Right lobe of liver (tissue), 4 donors: ENCODE data around the gene FBLN1.

Source experiments
- POLR2A ChIP-seq: fragments of 450-650 bp; IDR thresholded peaks from one replicate; pipeline ENCODE4 v1.6.1; 2017; ENCODE audit warnings: antibody characterized with exemption, mild to moderate bottlenecking
- TF ChIP-seq, protein P1 (sequence below), 4 donors: fragments of 200-600 bp in 3 of 4; fragments of 450-650 bp in 1 of 4; IDR thresholded peaks; one replicate each; pipeline versions ENCODE4 v1.5.1 to v1.8.0; 2016 to 2022; ENCODE audit warnings: antibody characterized with exemption in 4 of 4, mild to moderate bottlenecking in 2 of 4
- donor health status: DM: no; HTN: no; CAD: no.
- donor health status: DM: no; HTN: no; CAD: no.
- donor health status: DM: no; HTN: yes; CAD: no.

DNA sequence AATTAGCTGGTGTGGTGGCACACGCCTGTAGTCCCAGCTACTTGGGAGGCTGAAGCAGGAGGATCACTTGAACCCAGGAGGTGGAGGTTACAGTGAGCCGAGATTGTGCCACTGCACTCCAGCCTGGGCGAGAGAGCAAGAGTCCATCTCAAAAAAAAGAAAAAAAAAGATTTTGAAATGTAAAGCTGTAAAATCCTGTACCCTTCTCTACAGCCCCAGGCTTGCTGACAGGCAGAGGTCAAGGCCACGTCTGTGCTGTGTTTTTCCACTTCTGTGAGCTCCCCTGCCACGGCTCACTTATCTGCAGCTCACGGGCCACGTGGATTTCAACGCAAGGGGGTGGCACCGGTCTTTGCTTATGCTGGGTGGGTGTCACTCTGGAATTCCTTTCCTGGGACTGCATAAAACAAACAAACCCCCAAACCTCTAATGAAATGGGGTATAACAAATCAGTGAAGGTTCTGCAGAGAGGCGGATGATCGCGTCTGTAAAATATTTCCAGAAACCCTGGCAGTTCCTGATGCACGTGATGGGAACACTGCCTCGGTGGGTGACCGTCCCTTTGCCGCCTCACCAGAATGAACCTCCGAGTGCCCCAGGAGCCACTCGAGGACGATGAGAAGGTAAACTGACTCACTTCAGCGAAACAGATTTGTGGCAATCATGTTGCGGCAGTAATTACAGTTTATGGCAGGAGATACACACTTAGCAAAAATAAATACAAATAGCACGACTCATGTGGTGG lies 125.0 kb downstream of the FBLN1 start:
- TF ChIP-seq, protein P1, sequence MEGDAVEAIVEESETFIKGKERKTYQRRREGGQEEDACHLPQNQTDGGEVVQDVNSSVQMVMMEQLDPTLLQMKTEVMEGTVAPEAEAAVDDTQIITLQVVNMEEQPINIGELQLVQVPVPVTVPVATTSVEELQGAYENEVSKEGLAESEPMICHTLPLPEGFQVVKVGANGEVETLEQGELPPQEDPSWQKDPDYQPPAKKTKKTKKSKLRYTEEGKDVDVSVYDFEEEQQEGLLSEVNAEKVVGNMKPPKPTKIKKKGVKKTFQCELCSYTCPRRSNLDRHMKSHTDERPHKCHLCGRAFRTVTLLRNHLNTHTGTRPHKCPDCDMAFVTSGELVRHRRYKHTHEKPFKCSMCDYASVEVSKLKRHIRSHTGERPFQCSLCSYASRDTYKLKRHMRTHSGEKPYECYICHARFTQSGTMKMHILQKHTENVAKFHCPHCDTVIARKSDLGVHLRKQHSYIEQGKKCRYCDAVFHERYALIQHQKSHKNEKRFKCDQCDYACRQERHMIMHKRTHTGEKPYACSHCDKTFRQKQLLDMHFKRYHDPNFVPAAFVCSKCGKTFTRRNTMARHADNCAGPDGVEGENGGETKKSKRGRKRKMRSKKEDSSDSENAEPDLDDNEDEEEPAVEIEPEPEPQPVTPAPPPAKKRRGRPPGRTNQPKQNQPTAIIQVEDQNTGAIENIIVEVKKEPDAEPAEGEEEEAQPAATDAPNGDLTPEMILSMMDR (IDR thresholded peaks at IDR 0.05), result no peak
- no peak for TF ChIP-seq POLR2A
